Head of caudate nucleus (tissue), 42 donors: ENCODE results near the gene CLASP2.
A peak's percentile ranks its signal among the peaks of the same experiment; 100 is the strongest.

ENCODE experiments used
- DNase-seq, 42 donors: peaks; one replicate each; pipeline versions ENCODE4 v3.0.0 to v3.0.0-alpha.2; 2020 to 2021; ENCODE audit warnings: mixed read lengths in 7 of 42
- intact Hi-C: fragments of 100-400 bp; cut with DNase I; formaldehyde crosslinking; loops from one replicate; pipeline ENCODE4 v1.15.0; 2022

CLASP2 gene

DNA sequence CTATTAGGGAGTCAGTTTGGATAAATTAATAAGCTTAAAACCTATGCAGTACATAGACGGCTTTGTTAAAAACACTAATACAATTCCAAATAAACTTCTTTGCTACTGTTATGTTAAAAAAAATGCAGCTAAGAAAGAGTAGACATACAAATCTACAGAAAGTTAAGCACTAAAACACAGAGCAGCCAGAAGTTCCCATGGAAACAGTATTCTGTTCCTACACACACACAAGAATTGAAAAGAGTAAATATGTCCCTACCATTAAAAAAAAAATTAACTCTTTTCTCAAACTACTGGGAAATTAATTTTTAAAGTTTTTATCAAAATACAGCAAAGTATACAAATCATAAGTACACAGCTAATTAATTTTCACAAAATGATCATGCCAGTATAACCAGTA, 71.6 kb downstream of the CLASP2 start:
- no peak for DNase-seq
- intact Hi-C loops, result no loop called here

DNA sequence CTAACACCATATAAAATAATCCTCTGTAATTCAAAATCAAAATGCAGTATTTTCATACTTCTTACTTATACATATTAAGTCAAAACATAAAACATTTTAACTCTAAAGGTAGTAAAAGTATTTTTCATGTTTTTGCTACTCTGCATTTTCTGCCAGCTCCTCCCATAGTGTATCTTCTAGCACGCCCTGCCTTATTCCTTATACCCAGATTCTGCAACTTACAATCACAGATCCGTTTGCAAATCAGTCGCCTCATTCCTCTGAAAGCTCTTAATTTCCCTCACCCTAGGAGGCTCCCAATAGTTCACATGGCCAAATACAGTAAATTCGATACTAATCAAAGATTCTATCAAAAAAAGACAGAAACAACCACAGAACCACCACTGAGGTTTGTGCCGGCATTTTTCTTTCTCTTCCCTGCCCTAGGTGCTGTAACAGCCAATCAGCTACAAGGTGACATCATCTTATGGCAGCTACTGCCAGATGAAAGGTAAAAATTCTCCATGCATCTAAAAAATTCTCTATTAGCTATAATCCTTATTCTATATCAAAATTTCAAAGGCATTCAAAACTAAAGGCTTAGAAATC, 72.9 kb downstream of the CLASP2 start:
- DNase-seq, result peak in 23 of 42 donors; percentile 24 to 78 (median 48)
- intact Hi-C loops, result no loop called here

- intact Hi-C loops, result no loop called here
- DNase-seq, result peak in 13 of 42 donors; percentile 4 to 52 (median 27)
Measured at GRCh38 chr3:33644582-33644981, 73.5 kb downstream of the CLASP2 start.

- intact Hi-C loops, result no loop called here
- DNase-seq, result no peak
Measured at GRCh38 chr3:33642806-33643205, 75.2 kb downstream of the CLASP2 start.

DNA sequence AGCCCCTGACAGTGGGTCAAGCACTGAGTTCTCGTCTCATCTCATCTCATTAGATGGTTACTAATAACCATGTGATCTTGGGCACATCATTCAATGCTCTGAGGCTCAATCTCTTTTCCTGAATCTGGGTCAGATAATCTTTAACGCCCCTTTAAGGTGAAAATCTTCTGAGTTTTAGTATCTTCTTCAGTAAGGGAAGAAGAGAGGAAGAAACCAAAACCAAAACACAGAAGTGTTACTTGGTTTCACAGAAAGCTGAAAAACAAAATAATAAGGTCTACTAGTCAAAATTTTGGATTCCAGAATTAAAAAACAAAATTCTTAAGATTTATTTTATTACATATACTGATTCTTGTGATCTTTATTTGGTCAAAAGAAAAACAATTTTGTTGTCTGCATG, 78.2 kb downstream of the CLASP2 start:
- no peak for DNase-seq
- intact Hi-C loops, result loop anchor here (5.0 kb wide), 1 partner anchor 77 kb away; the partner anchor contains the start of gene CLASP2

DNA sequence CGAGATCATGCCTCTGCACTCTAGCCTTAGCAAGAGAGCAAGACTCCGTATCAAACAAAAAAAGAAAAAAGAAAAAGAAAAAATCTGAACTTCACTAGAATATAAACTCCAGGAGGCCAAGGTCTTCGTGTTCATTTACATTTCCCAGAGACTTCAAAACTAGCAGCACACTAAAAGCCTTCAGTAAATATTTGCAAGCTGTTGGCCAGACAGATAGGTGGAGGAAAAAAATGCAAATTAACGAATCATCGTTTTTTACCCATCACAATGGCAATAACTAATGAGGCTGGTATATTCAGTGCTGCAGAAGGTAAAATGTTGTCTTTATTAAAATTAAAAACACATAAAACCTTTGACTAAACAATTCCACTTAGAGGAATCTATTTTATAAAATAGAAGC, 80.6 kb downstream of the CLASP2 start:
- intact Hi-C loops, result loop anchor here (5.0 kb wide), 1 partner anchor 80 kb away; the partner anchor contains the start of gene CLASP2
- DNase-seq, result no peak

DNA sequence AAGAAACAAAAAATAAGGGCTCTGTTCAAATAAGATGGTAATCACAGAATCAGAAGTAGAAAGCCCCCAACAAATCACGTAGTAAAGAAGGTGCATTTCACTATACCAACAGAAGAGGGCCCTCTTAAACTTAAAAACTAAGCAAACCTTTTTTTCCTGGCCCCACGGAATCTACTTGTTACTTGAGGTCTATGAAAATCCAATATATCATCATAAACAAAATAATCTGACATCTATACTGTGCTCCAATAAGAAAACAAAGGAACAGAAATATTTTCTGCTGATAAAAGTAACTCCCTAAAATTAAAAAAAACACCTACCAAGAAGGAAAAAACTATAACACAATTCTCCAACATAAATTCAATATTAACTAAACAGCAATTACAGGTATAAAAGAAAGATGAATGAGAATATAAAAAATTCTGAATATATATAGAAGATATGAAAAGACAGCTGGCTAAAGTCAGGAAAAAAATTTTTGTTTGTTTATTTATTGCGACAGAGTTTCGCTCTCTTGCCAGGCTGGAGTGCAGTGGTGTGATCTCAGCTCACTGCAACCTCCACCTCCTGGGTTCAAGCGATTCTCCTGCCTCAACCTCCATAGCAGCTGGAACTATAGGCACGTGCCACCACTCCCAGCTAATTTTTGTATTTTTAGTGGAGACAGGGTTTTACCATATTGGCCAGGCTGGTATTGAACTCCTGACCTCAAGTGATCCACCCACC, 81.8 kb downstream of the CLASP2 start:
- intact Hi-C loops, result loop anchor here (5.0 kb wide), 1 partner anchor 81 kb away; the partner anchor contains the start of gene CLASP2
- peak in 4 of 42 donors; percentile 16 to 43 (median 30) for DNase-seq

GRCh38 chr3:33634262-33634661, 83.8 kb downstream of the CLASP2 start:
- DNase-seq, result no peak
- intact Hi-C loops, result no loop called here

- intact Hi-C loops, result no loop called here
- DNase-seq, result no peak
Measured at GRCh38 chr3:33629219-33629618, 88.8 kb downstream of the CLASP2 start.

DNA sequence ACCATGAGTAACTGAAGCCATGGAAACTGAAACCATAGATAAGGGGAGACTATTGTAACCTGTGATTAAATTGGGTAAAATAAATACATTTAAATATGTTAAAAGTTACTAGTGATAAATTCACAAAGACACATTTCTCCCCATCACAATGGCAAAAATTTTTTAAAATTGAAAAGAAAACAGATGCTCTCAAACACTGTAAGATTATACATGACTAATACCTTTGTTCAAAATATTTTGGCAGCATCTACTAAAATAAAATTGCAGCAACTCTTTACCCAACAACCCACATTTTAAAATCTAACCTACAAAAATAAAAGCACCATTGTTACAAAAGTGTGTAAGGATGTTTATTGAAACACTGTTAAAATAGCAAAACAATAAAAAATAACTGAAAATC, 93.3 kb downstream of the CLASP2 start:
- no peak for DNase-seq
- intact Hi-C loops, result no loop called here

GRCh38 chr3:33613041-33613440, 105.0 kb downstream of the CLASP2 start:
- no peak for DNase-seq
- intact Hi-C loops, result no loop called here

GRCh38 chr3:33612607-33613006, 105.4 kb downstream of the CLASP2 start:
- DNase-seq, result no peak
- intact Hi-C loops, result no loop called here

DNA sequence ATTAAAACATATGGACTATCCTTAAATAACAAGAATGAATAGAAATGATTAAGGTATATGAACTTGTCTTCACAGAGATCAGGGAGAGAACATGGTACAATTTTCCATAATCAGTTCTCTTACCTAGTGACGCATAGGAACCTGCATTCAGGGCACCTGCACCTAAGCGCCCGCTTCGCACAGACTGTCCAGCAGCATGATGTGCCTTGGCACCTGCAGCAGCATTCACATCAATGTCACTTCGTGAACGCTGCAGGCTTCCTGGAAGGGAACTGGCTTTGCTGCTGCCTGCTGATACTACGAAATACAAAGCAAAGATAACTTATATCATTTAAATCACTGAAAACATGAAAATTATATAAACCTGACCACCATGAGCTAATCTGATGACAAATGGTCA, 115.2 kb downstream of the CLASP2 start:
- no peak for DNase-seq
- intact Hi-C loops, result no loop called here

DNA sequence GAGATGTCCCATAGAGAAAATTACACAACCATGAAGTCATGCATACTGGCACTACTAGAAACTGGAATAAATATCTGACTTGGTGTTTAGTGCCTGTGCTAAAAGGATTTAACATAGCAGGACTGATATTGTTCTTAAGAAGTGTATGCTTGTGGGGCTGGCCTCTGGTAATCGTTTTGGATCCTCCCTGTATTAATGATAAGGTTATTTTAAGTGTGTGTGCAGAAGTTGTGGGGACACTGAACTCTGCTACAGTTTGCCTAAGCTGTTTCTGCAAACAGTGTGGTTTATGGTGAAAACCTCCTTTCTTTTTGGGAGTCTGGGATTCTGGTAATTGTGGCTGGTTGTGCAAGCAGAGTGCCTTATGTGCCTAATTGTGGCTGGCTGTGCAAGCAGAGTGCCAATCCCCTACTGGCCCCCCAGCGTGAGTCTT, 120.8 kb downstream of the CLASP2 start:
- intact Hi-C loops, result no loop called here
- DNase-seq, result no peak

DNA sequence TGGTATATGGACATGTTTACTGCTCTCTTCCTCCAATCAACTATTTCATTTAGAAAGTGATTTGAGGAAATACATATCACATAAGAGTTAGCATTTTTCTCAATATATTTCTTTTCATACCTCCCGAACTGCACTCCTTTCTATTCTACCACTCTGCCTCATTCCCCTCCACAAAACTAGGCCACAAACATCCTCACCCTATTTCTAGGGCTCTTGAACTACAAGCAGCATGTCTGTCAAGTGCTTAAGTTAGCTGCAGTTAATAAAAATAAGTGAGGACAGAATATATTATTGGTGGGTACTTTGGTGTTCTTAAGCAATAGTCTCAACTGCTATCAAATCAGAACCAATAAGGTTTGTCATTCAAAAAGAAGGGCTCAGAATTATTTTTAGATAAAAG, 125.1 kb downstream of the CLASP2 start:
- DNase-seq, result no peak
- intact Hi-C loops, result no loop called here

- DNase-seq, result no peak
Measured at GRCh38 chr3:33590541-33590940, 127.5 kb downstream of the CLASP2 start.

DNA sequence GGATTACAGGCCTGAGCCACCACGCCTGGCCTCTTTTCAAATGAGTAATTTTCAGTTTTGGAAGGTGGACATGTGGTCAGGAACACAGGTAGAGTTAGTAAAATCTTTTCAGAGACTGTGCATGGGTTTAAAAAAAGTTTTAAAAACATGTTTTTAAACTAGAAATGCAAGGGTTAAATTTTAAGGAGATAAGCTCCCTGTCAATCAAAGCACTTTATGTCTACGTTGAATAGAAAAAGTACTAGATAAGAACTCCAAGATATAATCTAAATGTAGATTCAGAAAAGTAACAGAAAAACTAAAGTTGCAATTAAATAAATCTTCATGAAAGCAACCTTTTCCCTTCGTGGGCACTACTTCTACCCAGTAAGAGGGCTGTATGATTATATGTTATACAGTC, 131.7 kb downstream of the CLASP2 start:
- DNase-seq, result no peak
- intact Hi-C loops, result loop anchor here (2.0 kb wide), 1 partner anchor 18 kb away; no protein-coding TSS in a partner anchor

More at GRCh38 chr3:33590541-33590940, 127.5 kb downstream of the CLASP2 start:
- intact Hi-C loops, result no loop called here

GRCh38 chr3:33582234-33582633, 135.8 kb downstream of the CLASP2 start:
- intact Hi-C loops, result no loop called here
- no peak for DNase-seq

GRCh38 chr3:33581666-33582065, 136.4 kb downstream of the CLASP2 start:
- intact Hi-C loops, result no loop called here
- peak in 4 of 42 donors; percentile 7 to 30 (median 9) for DNase-seq

GRCh38 chr3:33579840-33580239, 138.2 kb downstream of the CLASP2 start:
- DNase-seq, result no peak
- intact Hi-C loops, result no loop called here

- intact Hi-C loops, result no loop called here
- no peak for DNase-seq
Measured at GRCh38 chr3:33579178-33579510, 138.9 kb downstream of the CLASP2 start.
